ENCODE results near the gene EDEM1.

The EDEM1 gene

GRCh38 chr3:5212628-5213573, 25.4 kb downstream of the EDEM1 start:
- Histone ChIP-seq H3K27me3 (ENCODE audit: insufficient read depth, insufficient read length) (no peaks in the 10 kb centered on the region), H3K9me3 (ENCODE audit: insufficient read depth, low read length) (no peaks in the 10 kb centered on the region), H3K4me3 (ENCODE audit: insufficient read length, low read depth) (no peak overlapping the region), H3K9ac (ENCODE audit: insufficient read length, low read depth) (no peak overlapping the region), H3K36me3 (ENCODE audit: insufficient read depth, insufficient read length, low read length) (peaks cover 93% of the 10 kb centered on the region), H3K4me1 (ENCODE audit: insufficient read depth, insufficient read length) (peaks cover 4% of the 10 kb centered on the region)
- TF ChIP-seq SUZ12 (IDR thresholded peaks at IDR 0.05; ENCODE audit: extremely low read depth, insufficient read depth, insufficient read length) (no peak), ZNF274 (IDR thresholded peaks at IDR 0.05; ENCODE audit: low read depth, low read length) (no peak), YY1 (IDR thresholded peaks at IDR 0.05; ENCODE audit: insufficient read depth, insufficient read length) (no peak)
- DNase-seq (ENCODE audit: low read depth, low spot score) = no peak

DNA sequence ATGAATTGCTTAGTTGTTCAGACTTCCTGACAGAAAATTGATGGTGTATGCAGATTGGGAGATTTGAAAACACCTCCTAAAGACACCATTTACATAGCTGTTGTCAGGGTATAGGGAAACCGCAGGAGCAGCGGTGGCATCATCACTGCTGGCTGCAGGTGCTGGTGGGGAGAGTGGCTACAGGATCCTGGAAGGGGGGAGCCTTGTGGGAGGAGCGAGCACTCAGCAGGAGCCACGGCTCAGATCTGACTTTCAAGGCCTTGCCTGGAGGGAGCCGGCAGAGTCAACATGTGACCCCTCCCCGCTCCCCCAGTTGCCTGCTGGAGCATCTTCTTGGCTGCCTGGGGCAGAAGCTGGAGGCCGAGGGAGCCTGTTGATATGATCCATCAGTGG, 26.1 kb downstream of the EDEM1 start:
- H3K9me3 ChIP-seq (ENCODE audit: insufficient read depth, low read length) = no peaks in the 10 kb centered on the region
- peaks cover 4% of the 10 kb centered on the region for H3K4me1 ChIP-seq (ENCODE audit: insufficient read depth, insufficient read length)
- no peak overlapping the region for H3K4me3 ChIP-seq (ENCODE audit: insufficient read length, low read depth)
- TF ChIP-seq YY1 (IDR thresholded peaks at IDR 0.05; ENCODE audit: insufficient read depth, insufficient read length) = no peak
- TF ChIP-seq ZNF274 (IDR thresholded peaks at IDR 0.05; ENCODE audit: low read depth, low read length) = no peak
- TF ChIP-seq SUZ12 (IDR thresholded peaks at IDR 0.05; ENCODE audit: extremely low read depth, insufficient read depth, insufficient read length) = no peak
- no peak overlapping the region for H3K9ac ChIP-seq (ENCODE audit: insufficient read length, low read depth)
- H3K36me3 ChIP-seq (ENCODE audit: insufficient read depth, insufficient read length, low read length) = peaks cover 89% of the 10 kb centered on the region
- H3K27me3 ChIP-seq (ENCODE audit: insufficient read depth, insufficient read length) = no peaks in the 10 kb centered on the region
- DNase-seq (ENCODE audit: low read depth, low spot score) = peak; percentile 70

GRCh38 chr3:5214352-5214751, 26.8 kb downstream of the EDEM1 start:
- peaks cover 81% of the 10 kb centered on the region for H3K36me3 ChIP-seq (ENCODE audit: insufficient read depth, insufficient read length, low read length)
- no peak overlapping the region for H3K4me3 ChIP-seq (ENCODE audit: insufficient read length, low read depth)
- TF ChIP-seq YY1 (IDR thresholded peaks at IDR 0.05; ENCODE audit: insufficient read depth, insufficient read length) (no peak), ZNF274 (IDR thresholded peaks at IDR 0.05; ENCODE audit: low read depth, low read length) (no peak), SUZ12 (IDR thresholded peaks at IDR 0.05; ENCODE audit: extremely low read depth, insufficient read depth, insufficient read length) (no peak)
- H3K27me3 ChIP-seq (ENCODE audit: insufficient read depth, insufficient read length) = no peaks in the 10 kb centered on the region
- H3K9me3 ChIP-seq (ENCODE audit: insufficient read depth, low read length) = no peaks in the 10 kb centered on the region
- no peak overlapping the region for H3K9ac ChIP-seq (ENCODE audit: insufficient read length, low read depth)
- no peak for DNase-seq (ENCODE audit: low read depth, low spot score)
- H3K4me1 ChIP-seq (ENCODE audit: insufficient read depth, insufficient read length) = peaks cover 4% of the 10 kb centered on the region

DNA sequence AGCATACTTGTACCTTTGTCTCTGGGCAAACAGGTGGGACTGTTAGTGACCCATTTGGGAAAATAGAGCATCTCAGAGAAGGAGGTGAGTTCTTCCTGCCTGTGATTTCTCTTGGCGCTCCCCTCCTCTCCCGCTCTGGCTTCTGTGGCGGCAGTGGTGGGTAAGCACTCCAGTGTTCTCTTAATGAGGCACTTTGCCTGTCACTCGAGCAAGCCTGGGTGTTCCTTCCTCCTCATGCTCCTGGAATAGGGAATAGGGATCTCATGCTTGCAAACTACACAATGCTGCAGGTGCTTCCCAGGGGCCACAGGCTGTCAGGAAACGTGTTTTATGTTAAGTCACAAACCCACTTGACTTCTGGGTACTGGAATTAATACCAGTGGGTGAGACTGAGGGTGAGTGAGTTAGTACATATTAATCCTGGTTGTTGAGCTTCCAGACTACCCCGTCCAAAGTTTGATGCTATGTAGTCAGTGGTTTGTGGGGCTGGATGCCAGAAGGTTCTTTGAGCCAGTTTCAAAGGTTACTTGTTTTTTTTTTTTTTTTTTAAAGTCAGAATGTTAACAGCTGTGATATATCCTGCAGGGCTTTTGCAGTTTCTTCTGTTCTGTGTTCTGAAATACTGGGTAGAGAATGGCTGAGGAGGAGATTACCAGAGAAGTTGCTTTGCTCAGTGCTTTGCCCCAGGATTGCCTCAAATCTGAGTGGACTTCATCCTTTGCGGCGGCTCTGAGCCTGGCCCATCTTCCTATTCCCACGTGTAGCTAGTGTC, 30.5 kb downstream of the EDEM1 start:
- no peaks in the 10 kb centered on the region for H3K9me3 ChIP-seq (ENCODE audit: insufficient read depth, low read length)
- no peaks in the 10 kb centered on the region for H3K27me3 ChIP-seq (ENCODE audit: insufficient read depth, insufficient read length)
- H3K4me3 ChIP-seq (ENCODE audit: insufficient read length, low read depth) = no peak overlapping the region
- no peak for DNase-seq (ENCODE audit: low read depth, low spot score)
- TF ChIP-seq YY1 (IDR thresholded peaks at IDR 0.05; ENCODE audit: insufficient read depth, insufficient read length) (no peak), SUZ12 (IDR thresholded peaks at IDR 0.05; ENCODE audit: extremely low read depth, insufficient read depth, insufficient read length) (no peak)
- peaks cover 47% of the 10 kb centered on the region for H3K36me3 ChIP-seq (ENCODE audit: insufficient read depth, insufficient read length, low read length)
- H3K9ac ChIP-seq (ENCODE audit: insufficient read length, low read depth) = no peak overlapping the region
- peaks cover 4% of the 10 kb centered on the region for H3K4me1 ChIP-seq (ENCODE audit: insufficient read depth, insufficient read length)

- no peaks in the 10 kb centered on the region for H3K27me3 ChIP-seq (ENCODE audit: insufficient read depth, insufficient read length)
- H3K4me1 ChIP-seq (ENCODE audit: insufficient read depth, insufficient read length) = peaks cover 4% of the 10 kb centered on the region
- H3K36me3 ChIP-seq (ENCODE audit: insufficient read depth, insufficient read length, low read length) = peaks cover 42% of the 10 kb centered on the region
- H3K4me3 ChIP-seq (ENCODE audit: insufficient read length, low read depth) = no peak overlapping the region
- TF ChIP-seq ZNF274 (IDR thresholded peaks at IDR 0.05; ENCODE audit: low read depth, low read length) = no peak
- no peak for TF ChIP-seq YY1 (IDR thresholded peaks at IDR 0.05; ENCODE audit: insufficient read depth, insufficient read length)
- TF ChIP-seq SUZ12 (IDR thresholded peaks at IDR 0.05; ENCODE audit: extremely low read depth, insufficient read depth, insufficient read length) = no peak
- no peak for DNase-seq (ENCODE audit: low read depth, low spot score)
- H3K9ac ChIP-seq (ENCODE audit: insufficient read length, low read depth) = no peak overlapping the region
- H3K9me3 ChIP-seq (ENCODE audit: insufficient read depth, low read length) = no peaks in the 10 kb centered on the region
These were observed 31.3 kb downstream of the EDEM1 start for GRCh38 chr3:5218815-5219214.

GRCh38 chr3:5219216-5219615, 31.7 kb downstream of the EDEM1 start:
- TF ChIP-seq SUZ12 (IDR thresholded peaks at IDR 0.05; ENCODE audit: extremely low read depth, insufficient read depth, insufficient read length) (no peak), ZNF274 (IDR thresholded peaks at IDR 0.05; ENCODE audit: low read depth, low read length) (no peak), YY1 (IDR thresholded peaks at IDR 0.05; ENCODE audit: insufficient read depth, insufficient read length) (no peak)
- no peaks in the 10 kb centered on the region for H3K27me3 ChIP-seq (ENCODE audit: insufficient read depth, insufficient read length)
- H3K9me3 ChIP-seq (ENCODE audit: insufficient read depth, low read length) = no peaks in the 10 kb centered on the region
- H3K36me3 ChIP-seq (ENCODE audit: insufficient read depth, insufficient read length, low read length) = peaks cover 38% of the 10 kb centered on the region
- peaks cover 1% of the 10 kb centered on the region for H3K4me1 ChIP-seq (ENCODE audit: insufficient read depth, insufficient read length)
- H3K4me3 ChIP-seq (ENCODE audit: insufficient read length, low read depth) = no peak overlapping the region
- no peak for DNase-seq (ENCODE audit: low read depth, low spot score)
- H3K9ac ChIP-seq (ENCODE audit: insufficient read length, low read depth) = no peak overlapping the region

DNA sequence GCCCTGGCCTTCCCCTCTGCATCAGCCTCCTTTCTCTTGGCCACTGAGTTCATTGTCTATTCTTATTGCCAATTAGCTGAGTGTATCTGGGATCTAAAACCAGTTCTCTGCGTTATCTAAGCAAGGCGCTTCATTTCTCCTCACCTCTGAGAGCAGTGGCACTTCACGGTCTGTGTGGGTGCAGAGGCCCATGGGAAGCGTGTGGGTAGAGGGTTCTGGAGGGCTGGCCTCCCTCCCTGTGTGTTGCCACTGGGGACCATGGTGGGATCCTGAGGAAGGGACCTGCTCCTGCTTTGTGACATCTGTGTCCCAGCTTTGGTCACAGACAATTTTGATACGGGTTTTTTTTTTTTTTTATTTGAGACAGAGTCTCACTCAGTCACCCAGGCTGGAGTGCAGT, 32.7 kb downstream of the EDEM1 start:
- Histone ChIP-seq H3K27me3 (ENCODE audit: insufficient read depth, insufficient read length) (no peaks in the 10 kb centered on the region), H3K4me3 (ENCODE audit: insufficient read length, low read depth) (no peak overlapping the region), H3K4me1 (ENCODE audit: insufficient read depth, insufficient read length) (no peaks in the 10 kb centered on the region), H3K9me3 (ENCODE audit: insufficient read depth, low read length) (no peaks in the 10 kb centered on the region), H3K36me3 (ENCODE audit: insufficient read depth, insufficient read length, low read length) (peaks cover 28% of the 10 kb centered on the region), H3K9ac (ENCODE audit: insufficient read length, low read depth) (no peak overlapping the region)
- DNase-seq (ENCODE audit: low read depth, low spot score) = no peak
- no peak for TF ChIP-seq YY1 (IDR thresholded peaks at IDR 0.05; ENCODE audit: insufficient read depth, insufficient read length)
- no peak for TF ChIP-seq ZNF274 (IDR thresholded peaks at IDR 0.05; ENCODE audit: low read depth, low read length)
- no peak for TF ChIP-seq SUZ12 (IDR thresholded peaks at IDR 0.05; ENCODE audit: extremely low read depth, insufficient read depth, insufficient read length)
